AG09309 (cell line): ENCODE measurements around the gene AGRN.

Source experiments
- DNase-seq: peaks from one replicate; pipeline ENCODE4 v3.0.0-alpha.2; 2010; ENCODE audit warnings: low read depth
- H3K4me3 ChIP-seq: 2 replicates; pipeline ENCODE4 v1.5.1; 2011; ENCODE audit warnings: mild to moderate bottlenecking, low read depth, low read length, moderate library complexity; ENCODE audit not compliant: control insufficient read depth
- CTCF ChIP-seq: IDR thresholded peaks from 2 replicates; pipeline ENCODE4 v1.5.1; 2011; ENCODE audit warnings: mild to moderate bottlenecking, low read depth, low read length, inconsistent platforms; ENCODE audit not compliant: insufficient read depth, control insufficient read depth; ENCODE audit errors: missing control alignments

AGRN gene

DNA sequence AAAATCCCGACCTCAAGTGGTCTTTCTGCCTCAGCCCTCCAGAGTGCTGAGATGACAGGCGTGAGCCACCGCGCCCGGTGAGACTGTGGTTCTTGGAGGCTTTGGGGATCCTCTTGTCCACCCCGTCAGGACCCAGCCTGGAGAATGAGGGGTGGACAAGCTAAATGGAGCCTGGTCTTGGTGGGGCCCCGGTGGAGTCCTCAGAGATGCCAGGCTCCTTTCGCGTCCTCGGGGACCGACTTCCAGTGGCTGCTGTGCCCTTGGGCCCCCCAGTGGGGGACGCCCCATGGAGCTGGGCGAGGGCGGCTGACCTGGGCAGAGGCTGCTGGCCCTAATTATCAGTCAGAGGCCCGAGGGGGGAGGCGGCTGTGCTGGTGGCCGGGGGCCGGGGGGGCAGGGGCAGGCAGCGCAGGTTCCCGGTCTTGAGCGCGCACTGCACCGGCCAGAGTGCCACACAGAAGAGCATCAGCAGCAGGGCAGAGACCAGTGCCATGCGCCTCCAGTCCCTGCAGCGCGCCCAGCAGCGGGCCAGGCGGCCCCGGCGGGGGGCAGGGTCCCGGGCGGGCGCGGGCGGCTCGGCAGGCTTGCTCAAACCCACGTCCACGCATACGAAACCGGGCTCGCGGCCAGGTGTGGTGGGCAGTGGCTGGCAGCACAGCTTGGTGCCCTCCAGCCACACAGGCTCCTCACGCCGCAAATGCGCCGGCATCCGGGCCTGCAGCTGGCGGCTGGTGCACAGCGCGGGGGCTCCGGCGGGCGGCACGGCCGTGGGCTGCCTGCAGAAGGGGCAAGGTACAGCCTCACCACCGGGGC is 51.8 kb downstream of the AGRN start:
- no peak for TF ChIP-seq CTCF
- DNase-seq: no peak
- no peak overlapping the region for H3K4me3 ChIP-seq

GRCh38 chr1:1072299-1072848 is 52.5 kb downstream of the AGRN start:
- no peak for DNase-seq
- no peak overlapping the region for H3K4me3 ChIP-seq
- TF ChIP-seq CTCF: no peak

DNA sequence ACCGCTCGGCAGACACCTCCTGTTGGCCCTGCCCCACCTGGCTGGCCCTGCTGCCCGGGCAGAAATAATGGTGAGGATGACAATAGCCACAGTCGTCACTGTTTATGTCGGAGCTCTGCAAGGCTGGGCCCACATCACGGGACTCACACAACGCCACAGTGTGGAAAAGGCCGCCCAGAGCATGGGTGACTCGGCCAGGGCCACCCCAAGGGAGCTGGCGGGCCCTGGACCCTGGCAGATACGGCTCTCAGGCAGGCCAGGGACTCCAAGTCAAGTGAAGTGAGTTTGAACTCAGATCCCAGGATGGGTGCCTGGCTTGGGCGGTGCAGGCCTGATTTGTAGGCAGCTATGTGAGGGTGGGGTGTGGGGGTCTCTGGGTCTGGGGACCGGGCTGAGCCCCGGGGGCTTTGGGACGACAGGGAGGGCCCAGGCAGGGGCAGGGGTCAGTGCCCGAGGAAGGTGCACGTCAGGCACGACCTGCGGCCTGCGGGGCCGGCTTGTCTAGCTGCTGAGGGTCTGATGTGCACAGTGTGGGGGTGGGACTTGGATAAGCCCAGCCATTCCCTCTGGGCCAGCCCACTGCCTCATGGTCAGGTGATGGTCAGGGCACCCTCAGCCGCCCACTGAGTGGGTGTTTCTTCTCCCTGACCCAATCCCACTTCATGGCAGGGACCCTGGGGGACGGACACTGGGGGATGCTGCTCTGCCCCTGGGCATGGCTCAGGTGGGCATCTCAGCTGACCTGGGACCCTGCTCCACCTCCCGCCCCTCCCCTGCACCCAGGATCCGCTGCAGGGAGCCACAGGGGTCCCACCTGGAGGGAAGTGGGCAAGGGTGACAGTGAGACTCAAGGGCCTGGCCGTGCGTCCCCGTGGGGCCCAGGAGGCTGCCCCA is 53.2 kb downstream of the AGRN start:
- DNase-seq: no peak
- H3K4me3 ChIP-seq: no peak overlapping the region
- no peak for TF ChIP-seq CTCF

- DNase-seq: no peak
- TF ChIP-seq CTCF: no peak
- no peak within 1 kb of the TSS for H3K4me3 ChIP-seq
Observed at GRCh38 chr1:1073743-1074587, 54.0 kb downstream of the AGRN start, which contains the start of gene RNF223. RNF223 (minus strand) TSS chr1:1074306; CDS start chr1:1072566, 1,740 bp downstream.

DNA sequence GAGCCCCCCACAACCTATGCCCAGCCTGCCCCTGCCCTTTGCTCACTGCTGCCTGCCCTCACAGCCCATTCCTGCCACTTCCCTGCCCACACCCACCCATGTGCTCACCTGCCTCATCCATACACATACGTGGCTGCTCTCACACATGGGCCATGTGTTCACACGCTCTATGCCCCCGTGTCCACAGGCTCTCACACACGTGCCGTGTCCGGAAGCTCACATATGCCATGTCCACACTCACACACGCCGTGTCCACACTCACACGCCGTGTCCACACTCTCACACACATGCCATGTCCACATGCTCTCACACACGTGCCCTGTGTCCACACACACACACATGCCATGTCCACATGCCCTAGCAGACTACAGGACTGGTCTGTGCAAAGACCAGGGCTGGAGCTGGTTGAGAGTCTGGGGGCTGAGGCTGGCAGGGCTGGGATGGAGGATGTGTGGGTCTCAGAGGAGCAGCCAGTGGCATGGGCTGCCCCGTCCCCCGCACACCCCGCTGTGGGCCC is 54.8 kb downstream of the AGRN start:
- TF ChIP-seq CTCF: no peak
- DNase-seq: no peak
- no peak overlapping the region for H3K4me3 ChIP-seq
